GM21515 (cell line): Measurements from ENCODE around the gene TNFRSF11A.

Source experiments
- ATAC-seq: cut with Tn5 transposase; IDR thresholded peaks from one replicate; pipeline ENCODE4 v1.9.1; 2021; ENCODE audit not compliant: unreplicated experiment

TNFRSF11A gene

DNA sequence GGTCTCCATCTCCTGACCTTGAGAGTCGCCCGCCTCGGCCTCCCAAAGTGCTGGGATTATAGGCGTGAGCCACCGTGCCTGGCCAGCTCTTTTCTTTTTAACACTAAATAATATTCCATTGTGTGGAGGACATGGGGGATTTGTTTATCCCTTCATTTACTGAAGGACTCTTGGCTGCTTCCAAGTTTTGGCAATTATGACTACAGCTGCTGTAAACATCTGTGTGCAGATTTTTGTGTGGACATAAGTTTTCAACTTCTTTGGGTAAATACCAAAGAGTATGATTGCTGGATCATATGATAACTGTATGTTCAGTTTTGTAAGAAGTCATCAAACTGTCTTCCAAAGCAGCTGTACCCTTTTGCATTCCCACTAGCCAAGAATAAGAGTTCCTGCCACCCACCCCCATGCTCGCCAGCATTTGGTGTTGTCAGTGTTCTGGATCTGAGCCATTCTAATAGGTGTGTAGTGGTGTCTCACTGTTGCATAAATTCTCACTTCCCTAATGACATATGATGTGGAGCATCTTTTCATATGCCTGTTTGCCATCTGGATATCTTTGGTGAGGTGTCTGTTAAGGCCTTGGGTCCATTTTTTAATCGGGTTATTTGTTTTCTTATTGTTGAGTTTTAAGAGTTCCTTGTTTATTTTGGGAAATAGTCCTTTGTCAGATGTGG lies 52.2 kb downstream of the TNFRSF11A start:
- no peak for ATAC-seq

DNA sequence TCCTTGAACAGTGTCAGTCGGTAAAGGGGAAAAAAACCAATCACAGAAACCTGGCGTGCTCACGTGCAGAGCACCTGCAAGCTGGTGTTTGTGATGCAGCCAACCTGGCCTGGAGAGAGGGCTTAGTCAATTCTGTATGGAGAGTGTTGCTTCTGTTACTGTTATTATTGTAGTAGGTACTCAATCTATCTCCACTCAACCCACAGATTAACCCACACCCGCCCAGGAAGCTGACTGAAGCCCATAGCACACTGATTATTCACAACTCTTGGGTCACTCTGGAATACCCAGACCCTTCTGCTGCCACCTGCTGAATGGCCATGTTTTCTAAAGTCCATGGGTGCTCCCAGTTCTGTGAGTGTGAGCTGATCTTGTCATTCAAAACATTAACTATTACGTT lies 53.9 kb downstream of the TNFRSF11A start:
- ATAC-seq: no peak

DNA sequence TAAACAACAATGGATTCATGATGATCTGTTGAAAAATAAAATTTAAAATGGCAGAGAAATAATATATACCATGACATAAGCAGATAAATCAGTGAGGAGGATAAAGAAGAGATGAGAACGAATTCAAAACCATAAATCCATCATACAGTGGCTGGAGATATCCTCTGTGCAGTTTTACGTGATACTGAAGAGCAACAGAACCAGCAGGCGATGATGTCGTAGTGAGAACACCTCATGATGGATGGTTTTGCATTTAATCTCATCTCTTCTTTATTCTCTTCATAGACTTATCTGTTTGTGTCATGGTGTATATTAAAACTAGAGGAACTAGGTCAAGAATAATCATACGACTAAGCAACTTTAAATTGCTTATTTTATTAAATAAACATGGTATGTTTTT lies 56.3 kb downstream of the TNFRSF11A start:
- ATAC-seq: no peak

DNA sequence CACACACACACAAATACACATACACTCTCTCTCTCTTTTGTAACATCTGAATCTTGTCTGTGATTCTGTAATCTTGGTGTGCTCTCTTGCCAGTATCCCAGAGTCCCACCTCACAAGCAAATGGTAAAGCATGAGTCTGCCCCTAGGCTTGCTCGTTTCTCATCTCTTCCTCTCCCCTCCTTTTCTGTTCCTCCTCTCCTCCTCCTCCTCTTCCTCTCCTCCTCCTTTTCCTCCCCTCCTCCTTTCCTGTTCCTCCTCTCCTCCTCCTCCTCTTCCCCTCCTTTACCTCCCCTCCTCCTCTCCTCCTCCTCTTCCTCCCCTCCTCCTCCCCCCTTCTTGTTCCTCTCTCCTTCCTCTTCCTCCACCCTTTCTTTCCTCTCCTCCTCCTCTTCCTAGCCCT lies 59.0 kb downstream of the TNFRSF11A start:
- ATAC-seq: no peak

DNA sequence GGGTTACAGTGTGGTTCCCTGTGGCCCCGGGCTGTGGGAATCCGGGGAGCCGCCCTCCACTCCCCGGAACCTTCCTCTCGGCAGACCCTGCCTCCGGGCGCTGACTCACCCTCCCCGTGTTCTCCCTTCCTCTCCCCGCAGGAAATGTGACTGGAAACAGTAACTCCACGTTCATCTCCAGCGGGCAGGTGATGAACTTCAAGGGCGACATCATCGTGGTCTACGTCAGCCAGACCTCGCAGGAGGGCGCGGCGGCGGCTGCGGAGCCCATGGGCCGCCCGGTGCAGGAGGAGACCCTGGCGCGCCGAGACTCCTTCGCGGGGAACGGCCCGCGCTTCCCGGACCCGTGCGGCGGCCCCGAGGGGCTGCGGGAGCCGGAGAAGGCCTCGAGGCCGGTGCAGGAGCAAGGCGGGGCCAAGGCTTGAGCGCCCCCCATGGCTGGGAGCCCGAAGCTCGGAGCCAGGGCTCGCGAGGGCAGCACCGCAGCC lies 59.5 kb downstream of the TNFRSF11A start:
- no peak for ATAC-seq

DNA sequence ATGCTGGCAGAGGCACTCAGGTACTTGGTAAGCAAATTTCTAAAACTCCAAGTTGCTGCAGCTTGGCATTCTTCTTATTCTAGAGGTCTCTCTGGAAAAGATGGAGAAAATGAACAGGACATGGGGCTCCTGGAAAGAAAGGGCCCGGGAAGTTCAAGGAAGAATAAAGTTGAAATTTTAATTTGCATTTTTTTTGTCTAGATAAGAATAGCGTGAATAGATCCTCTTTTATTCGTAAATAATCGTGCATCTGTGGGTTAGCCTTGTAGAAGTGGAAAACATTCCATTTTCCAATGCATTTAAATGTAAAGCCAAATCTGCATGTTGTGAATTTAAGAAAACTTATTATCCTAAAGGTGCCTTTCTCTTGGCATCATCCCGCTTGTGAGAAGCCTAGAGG lies 61.0 kb downstream of the TNFRSF11A start:
- no peak for ATAC-seq

DNA sequence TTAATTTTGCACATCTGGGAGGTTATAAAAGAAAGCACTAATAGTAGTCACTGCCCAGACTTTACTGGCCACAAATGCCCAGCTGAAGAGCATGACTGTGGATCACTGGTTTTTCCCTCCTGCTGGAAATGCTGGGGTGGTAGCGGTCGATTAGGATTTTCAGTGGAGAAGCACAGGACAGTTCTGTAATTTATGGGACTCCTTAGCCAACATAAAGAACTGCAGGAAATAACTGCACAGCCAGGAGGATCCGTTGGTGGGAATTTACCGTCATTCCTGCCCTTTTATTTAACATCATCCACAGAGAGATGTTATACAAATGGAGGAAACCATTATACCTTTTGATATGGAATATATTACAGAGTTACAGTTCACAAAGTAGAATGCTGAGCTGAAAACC lies 61.5 kb downstream of the TNFRSF11A start:
- no peak for ATAC-seq

DNA sequence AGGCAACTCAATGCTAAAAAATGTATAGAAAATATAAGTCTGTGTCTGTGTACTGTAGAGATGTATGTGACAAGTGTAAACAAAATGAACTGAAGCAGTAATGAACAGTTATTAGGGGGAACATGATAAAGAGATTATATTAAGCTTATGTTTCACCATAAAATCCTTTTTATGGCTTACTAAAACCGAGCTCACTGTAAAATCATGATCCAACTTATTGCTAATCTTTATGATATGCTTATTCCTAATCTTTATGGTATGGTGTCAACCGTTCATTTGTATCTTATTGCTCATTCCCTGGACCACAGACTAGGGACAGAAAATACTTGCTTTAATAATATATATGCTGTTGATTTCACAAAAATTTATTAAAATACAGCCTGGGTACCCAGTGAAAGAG lies 62.1 kb downstream of the TNFRSF11A start:
- ATAC-seq: no peak

DNA sequence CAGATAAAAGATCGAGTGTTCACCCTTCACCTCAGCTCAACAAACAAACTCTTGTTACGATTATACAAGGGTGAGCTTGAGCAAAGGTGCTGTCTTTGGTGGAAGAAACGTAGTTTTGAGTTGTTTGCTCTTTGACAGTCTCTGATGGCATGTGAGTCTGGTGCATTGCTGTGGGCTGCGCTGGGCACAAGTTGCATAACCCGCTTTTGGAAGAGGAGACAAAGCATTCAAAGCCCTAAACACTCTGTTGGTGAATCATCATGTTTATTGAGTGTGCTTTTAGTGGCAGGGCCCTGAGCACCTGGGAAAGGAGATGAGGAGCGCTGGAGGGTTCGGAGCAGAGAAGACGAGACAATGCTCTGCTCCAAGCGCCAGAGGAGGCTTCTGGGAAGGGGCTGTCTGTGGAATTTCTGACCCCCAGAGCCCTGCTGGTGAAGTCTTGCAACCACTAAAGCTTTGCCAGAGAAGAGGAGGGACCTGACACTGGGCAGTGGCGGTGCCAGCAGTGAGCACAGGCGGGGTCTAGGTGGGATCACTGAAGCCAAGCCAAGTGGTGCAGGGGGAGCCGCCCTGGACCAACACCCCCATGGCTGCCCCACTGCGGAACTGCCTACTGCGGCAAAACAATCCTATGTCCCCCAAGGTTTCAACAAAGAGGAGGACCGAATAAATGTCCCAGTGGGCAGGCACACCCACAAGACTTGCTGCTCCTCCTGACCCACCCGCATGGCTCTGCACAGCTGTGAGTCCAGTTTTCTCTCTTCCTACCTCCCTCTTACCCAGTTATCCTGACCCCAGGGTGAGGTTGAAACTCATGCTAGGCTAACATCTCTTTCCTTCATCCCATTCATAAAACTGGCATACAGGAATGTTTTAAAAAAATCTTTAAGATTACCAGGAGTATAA lies 64.0 kb downstream of the TNFRSF11A start:
- no peak for ATAC-seq

- ATAC-seq: no peak
These were observed 64.8 kb downstream of the TNFRSF11A start for GRCh38 chr18:62389761-62390481.

DNA sequence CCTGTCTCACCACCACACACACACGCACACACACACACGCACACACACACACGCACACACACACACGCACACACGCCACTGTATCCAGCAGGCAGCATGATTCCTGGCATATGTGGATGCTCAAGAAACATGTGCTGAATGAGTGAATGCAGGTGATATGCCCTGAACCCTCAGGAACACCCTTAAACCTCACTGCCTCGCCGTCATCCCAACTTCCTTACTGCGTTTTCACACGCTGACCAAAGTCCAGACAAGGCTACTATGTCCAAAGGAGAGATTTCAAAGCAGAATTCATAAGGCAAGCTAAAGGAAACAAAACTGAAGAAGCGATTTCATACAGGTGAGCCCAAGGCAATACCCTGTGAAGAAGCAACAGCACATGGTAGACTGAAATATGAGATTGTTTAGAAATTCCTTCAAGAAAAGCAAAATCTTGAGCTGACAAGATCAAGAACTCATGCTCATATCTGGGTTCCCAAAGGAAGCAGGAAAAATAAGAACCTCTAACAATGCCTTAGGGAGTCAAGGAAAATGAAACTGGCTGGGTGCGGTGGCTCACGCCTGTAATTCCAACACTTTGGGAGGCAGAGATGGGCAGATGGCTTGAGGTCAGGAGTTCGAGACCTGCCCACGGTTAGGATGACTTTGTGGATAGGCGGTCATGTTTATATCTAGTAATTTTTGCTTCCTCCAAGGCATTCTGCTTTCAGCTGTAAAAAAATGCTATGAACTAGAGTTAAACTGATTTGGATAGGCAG lies 69.1 kb downstream of the TNFRSF11A start:
- no peak for ATAC-seq

DNA sequence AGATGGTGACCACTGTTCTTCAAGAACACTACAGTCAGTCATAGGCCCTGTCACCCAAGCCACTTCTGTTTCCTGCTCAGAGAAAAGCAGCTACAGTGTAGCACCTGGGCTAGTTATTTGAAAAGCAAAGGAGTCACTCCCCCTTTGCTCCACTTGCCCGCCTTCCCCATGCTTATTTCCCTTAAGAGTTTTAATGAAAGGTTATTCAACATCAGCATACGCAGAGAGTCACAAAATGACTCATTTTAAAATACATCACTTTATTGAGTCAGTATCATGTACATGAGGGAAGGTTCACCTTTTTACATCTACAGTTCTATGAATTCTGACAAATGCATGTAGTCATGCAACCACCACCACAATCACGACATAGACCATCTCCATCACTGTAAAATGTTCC lies 71.3 kb downstream of the TNFRSF11A start:
- ATAC-seq: no peak

- ATAC-seq: no peak
These were observed 71.9 kb downstream of the TNFRSF11A start for GRCh38 chr18:62396967-62397366.

GRCh38 chr18:62398291-62398690 lies 73.2 kb downstream of the TNFRSF11A start:
- no peak for ATAC-seq

GRCh38 chr18:62399276-62399675 lies 74.2 kb downstream of the TNFRSF11A start:
- no peak for ATAC-seq

- peak; percentile 49 for ATAC-seq
These were observed 74.7 kb downstream of the TNFRSF11A start for GRCh38 chr18:62399781-62400308.

DNA sequence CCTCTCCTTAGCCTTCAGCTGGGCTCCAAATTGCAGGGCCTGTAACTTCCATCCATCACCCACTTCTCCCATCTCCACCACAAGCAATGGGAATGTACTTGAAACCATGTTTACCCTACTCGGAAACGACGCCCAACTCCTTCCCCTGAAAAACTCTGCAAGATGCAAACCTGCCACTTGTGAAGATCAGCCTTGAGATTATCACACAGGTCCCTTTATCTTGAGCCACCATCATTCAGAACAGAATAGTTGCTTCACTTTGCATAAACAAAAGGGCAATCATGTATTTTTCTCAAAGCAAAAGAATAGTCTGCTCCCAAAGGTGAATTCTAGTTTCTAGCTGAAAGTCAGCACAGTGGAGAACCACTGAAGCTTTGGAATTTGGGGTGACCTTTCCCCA lies 75.8 kb downstream of the TNFRSF11A start:
- no peak for ATAC-seq

GRCh38 chr18:62402342-62402948 lies 77.3 kb downstream of the TNFRSF11A start:
- ATAC-seq: no peak

DNA sequence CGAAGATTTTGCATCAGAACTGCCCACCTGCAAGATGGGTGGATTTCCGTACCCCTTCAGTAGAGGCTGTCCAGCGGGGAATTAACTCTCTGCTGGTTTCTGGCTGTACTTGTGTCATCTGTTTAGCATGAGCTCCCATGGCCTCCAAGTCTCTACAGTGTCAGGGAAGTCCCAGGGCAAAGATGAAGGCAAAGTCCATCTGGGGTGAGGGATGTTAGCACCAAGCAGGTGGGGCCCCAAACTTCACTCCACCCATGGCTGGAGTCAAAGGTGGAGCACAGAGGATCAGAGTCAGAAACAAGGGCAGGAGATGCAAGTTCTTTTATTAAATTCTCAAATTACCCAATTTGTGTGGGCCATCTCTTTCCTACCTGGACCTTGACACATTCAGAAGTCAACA lies 78.0 kb downstream of the TNFRSF11A start:
- no peak for ATAC-seq

DNA sequence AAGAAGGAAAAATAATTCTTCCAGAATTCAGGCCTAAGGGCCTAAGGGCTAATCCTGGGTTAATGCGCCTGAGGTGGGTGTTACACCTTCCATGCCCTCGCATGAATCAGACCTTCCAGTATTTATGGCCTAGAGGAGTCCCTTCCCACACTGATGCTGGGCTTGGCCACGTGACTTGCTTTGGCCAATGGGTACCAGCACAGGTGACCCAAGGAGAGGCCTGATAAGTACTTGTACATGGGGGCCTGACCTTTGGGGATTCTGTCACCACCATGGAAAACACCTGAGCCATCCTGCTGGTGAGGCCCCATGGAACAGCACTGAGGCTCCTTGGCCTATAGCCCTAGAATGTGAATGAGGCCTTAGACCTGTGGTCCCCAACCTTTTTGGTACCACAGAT lies 79.8 kb downstream of the TNFRSF11A start:
- ATAC-seq: no peak
